22Rv1 (cell line): ENCODE results near the gene CERKL.

Experiments used
- ZFX ChIP-seq: fragments of 450-650 bp; IDR thresholded peaks from 2 replicates; pipeline ENCODE4 v1.6.1; 2017; ENCODE audit warnings: antibody characterized with exemption, borderline replicate concordance
- TF ChIP-seq, protein P1 (sequence below): fragments of 450-650 bp; IDR thresholded peaks from 2 replicates; pipeline ENCODE4 v1.5.1; 2017; ENCODE audit warnings: mild to moderate bottlenecking

- TF ChIP-seq, protein P1, sequence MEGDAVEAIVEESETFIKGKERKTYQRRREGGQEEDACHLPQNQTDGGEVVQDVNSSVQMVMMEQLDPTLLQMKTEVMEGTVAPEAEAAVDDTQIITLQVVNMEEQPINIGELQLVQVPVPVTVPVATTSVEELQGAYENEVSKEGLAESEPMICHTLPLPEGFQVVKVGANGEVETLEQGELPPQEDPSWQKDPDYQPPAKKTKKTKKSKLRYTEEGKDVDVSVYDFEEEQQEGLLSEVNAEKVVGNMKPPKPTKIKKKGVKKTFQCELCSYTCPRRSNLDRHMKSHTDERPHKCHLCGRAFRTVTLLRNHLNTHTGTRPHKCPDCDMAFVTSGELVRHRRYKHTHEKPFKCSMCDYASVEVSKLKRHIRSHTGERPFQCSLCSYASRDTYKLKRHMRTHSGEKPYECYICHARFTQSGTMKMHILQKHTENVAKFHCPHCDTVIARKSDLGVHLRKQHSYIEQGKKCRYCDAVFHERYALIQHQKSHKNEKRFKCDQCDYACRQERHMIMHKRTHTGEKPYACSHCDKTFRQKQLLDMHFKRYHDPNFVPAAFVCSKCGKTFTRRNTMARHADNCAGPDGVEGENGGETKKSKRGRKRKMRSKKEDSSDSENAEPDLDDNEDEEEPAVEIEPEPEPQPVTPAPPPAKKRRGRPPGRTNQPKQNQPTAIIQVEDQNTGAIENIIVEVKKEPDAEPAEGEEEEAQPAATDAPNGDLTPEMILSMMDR: no peak
- no peak for TF ChIP-seq ZFX
Observed at GRCh38 chr2:181680937-181681811, 24.3 kb upstream of the CERKL start.
